Measurements from ENCODE around the gene BCL2L15.

The BCL2L15 gene

DNA sequence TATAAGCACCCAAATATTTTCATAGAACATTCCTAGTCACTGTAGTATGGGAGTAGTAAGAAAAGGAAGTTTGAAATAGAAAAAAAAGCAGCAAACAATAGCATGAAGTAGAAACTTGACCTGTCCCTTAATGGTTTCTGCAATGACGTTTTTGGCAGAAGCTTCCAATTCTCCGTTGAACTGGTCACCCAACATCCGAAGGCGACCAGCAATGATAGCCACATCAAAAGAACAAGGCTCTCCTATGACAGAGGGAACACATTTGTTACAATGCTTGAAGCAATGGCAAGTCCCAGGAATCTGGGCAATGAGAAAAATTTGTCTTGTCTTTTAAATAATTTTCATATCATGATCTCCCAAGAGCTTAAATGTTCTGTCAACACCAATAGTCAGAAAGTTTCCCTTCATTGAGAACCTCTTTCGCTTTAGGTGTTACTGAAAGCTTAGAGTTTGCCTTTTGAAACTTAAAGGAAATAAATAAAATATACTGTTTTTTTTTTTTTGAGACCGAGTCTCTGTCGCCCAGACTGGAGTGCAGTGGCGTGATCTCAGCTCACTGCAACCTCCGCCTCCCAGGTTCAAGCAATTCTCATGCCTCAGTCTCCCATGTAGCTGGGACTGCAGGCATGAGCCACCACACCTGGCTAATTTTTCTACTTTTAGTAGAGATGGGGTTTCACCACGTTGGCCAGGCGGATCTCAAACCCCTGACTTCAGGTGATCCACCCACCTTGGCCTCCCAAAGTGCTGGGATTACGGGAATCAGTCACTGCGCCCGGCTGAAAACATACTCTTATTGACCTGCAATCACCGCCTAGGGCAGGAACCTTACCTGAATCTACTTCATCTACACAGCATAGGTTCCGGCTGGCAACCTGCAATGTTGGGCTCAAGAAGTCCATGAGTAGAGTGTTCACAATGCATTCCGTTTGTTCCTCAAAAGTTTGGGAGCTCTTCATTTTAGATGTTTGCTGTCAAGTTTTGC is 672 bp downstream of the BCL2L15 start:
- Histone ChIP-seq H3K23ac (ENCODE audit: low read length) (no peak overlapping the region), H3K4me2 (ENCODE audit: low read length) (no peak overlapping the region), H2BK15ac (replicated peaks; ENCODE audit: low read depth) (no peak overlapping the region), H4K8ac (ENCODE audit: low read depth, low read length) (no peak overlapping the region), H3K36me3 (ENCODE audit: control insufficient read depth, insufficient read depth, low read length) (no peaks in the 10 kb centered on the region), H2BK120ac (ENCODE audit: low read depth, low read length) (no peak overlapping the region), H3K27ac (ENCODE audit: low read depth, low read length) (no peak overlapping the region), H4K5ac (ENCODE audit: low read length) (no peak overlapping the region), H3K4me1 (ENCODE audit: control insufficient read depth, low read depth, low read length) (no peaks in the 10 kb centered on the region), H3K27me3 (ENCODE audit: insufficient read depth, low read length, poor library complexity) (no peaks in the 10 kb centered on the region), H3K18ac (ENCODE audit: low read length) (no peak overlapping the region), H3K79me2 (ENCODE audit: control insufficient read depth, insufficient read depth, low read length) (no peaks in the 10 kb centered on the region), H2AK5ac (ENCODE audit: low read length) (no peak overlapping the region), H3K4me3 (ENCODE audit: low read length) (no peak overlapping the region), H3K56ac (ENCODE audit: low read length) (no peak overlapping the region), H3K79me1 (ENCODE audit: low read length) (no peaks in the 10 kb centered on the region), H3K4ac (ENCODE audit: low read depth, low read length) (no peak overlapping the region), H3K9ac (ENCODE audit: low read length) (no peak overlapping the region), H2BK5ac (ENCODE audit: low read length) (no peak overlapping the region)
- no CpG with 5 or more reads among the region's 17 CpGs for WGBS (ENCODE audit: extremely low coverage, insufficient coverage, low lambda C conversion rate)
- no peak for DNase-seq

DNA sequence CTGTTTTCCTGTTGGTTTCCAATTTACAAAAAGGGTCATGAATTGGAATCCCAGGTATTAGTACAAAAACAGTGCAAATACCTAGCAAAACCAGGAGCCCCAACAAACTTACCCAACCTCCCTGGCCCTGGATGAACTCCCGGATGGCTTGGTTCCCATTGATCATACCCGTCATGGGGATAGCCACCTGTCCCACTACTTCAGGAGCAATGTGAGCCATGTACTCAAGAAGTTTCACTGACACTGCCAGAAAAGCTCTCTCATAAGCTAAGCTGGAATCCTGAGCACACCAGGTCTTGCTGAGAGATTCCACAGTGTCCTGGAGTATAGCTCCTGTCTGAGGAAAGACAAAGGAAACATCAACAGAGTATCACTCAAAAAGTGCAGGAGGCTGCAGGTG is 5.7 kb downstream of the BCL2L15 start:
- no peak overlapping the region for H4K5ac ChIP-seq (ENCODE audit: low read length)
- no peaks in the 10 kb centered on the region for H3K36me3 ChIP-seq (ENCODE audit: control insufficient read depth, insufficient read depth, low read length)
- no peak overlapping the region for H3K56ac ChIP-seq (ENCODE audit: low read length)
- H2BK15ac ChIP-seq (replicated peaks; ENCODE audit: low read depth) = no peak overlapping the region
- no peaks in the 10 kb centered on the region for H3K79me2 ChIP-seq (ENCODE audit: control insufficient read depth, insufficient read depth, low read length)
- no peaks in the 10 kb centered on the region for H3K27me3 ChIP-seq (ENCODE audit: insufficient read depth, low read length, poor library complexity)
- no peaks in the 10 kb centered on the region for H3K79me1 ChIP-seq (ENCODE audit: low read length)
- no peak for DNase-seq
- no CpG with 5 or more reads among the region's 2 CpGs for WGBS (ENCODE audit: extremely low coverage, insufficient coverage, low lambda C conversion rate)
- H3K4me3 ChIP-seq (ENCODE audit: low read length) = no peak overlapping the region
- H3K4ac ChIP-seq (ENCODE audit: low read depth, low read length) = no peak overlapping the region
- H3K18ac ChIP-seq (ENCODE audit: low read length) = no peak overlapping the region
- H3K23ac ChIP-seq (ENCODE audit: low read length) = no peak overlapping the region
- no peaks in the 10 kb centered on the region for H3K4me1 ChIP-seq (ENCODE audit: control insufficient read depth, low read depth, low read length)
- no peak overlapping the region for H2AK5ac ChIP-seq (ENCODE audit: low read length)
- no peak overlapping the region for H3K9ac ChIP-seq (ENCODE audit: low read length)
- H4K8ac ChIP-seq (ENCODE audit: low read depth, low read length) = no peak overlapping the region
- H3K27ac ChIP-seq (ENCODE audit: low read depth, low read length) = no peak overlapping the region
- no peak overlapping the region for H3K4me2 ChIP-seq (ENCODE audit: low read length)
- H2BK5ac ChIP-seq (ENCODE audit: low read length) = no peak overlapping the region
- no peak overlapping the region for H2BK120ac ChIP-seq (ENCODE audit: low read depth, low read length)

GRCh38 chr1:113879739-113880038 is 7.7 kb downstream of the BCL2L15 start:
- Histone ChIP-seq H2AK5ac (ENCODE audit: low read length) (no peak overlapping the region), H4K8ac (ENCODE audit: low read depth, low read length) (no peak overlapping the region), H2BK15ac (replicated peaks; ENCODE audit: low read depth) (no peak overlapping the region), H3K23ac (ENCODE audit: low read length) (no peak overlapping the region), H2BK120ac (ENCODE audit: low read depth, low read length) (no peak overlapping the region), H3K79me2 (ENCODE audit: control insufficient read depth, insufficient read depth, low read length) (no peaks in the 10 kb centered on the region), H2BK5ac (ENCODE audit: low read length) (no peak overlapping the region), H3K56ac (ENCODE audit: low read length) (no peak overlapping the region), H3K4me2 (ENCODE audit: low read length) (no peak overlapping the region), H3K18ac (ENCODE audit: low read length) (no peak overlapping the region), H3K27me3 (ENCODE audit: insufficient read depth, low read length, poor library complexity) (no peaks in the 10 kb centered on the region), H3K27ac (ENCODE audit: low read depth, low read length) (no peak overlapping the region), H3K4ac (ENCODE audit: low read depth, low read length) (no peak overlapping the region), H3K4me3 (ENCODE audit: low read length) (no peak overlapping the region), H4K5ac (ENCODE audit: low read length) (no peak overlapping the region), H3K36me3 (ENCODE audit: control insufficient read depth, insufficient read depth, low read length) (no peaks in the 10 kb centered on the region), H3K4me1 (ENCODE audit: control insufficient read depth, low read depth, low read length) (no peaks in the 10 kb centered on the region), H3K79me1 (ENCODE audit: low read length) (no peaks in the 10 kb centered on the region), H3K9ac (ENCODE audit: low read length) (no peak overlapping the region)
- no CpG with 5 or more reads among the region's 4 CpGs for WGBS (ENCODE audit: extremely low coverage, insufficient coverage, low lambda C conversion rate)
- no peak for DNase-seq

DNA sequence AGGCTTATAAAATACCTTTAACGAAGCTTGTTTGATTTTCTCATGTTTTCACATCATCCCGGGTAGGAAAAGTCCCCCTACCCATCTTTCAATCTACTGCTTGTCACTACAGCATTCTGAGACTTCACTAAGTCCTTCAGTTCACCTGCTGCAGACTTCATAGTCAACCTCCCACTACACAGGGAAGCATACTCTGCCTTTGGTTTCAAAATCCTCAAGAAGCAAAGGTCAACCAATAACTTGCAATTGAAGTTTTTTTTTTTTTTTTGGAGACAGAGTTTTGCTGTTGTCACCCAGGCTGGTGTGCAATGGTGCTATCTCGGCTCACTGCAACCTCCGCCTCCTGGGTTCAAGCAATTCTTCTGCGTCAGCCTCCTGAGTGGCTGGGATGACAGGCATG is 11.2 kb downstream of the BCL2L15 start:
- H3K27ac ChIP-seq (ENCODE audit: low read depth, low read length) = no peak overlapping the region
- no peaks in the 10 kb centered on the region for H3K36me3 ChIP-seq (ENCODE audit: control insufficient read depth, insufficient read depth, low read length)
- H3K18ac ChIP-seq (ENCODE audit: low read length) = no peak overlapping the region
- H2BK5ac ChIP-seq (ENCODE audit: low read length) = no peak overlapping the region
- H3K79me1 ChIP-seq (ENCODE audit: low read length) = no peaks in the 10 kb centered on the region
- no peak overlapping the region for H3K23ac ChIP-seq (ENCODE audit: low read length)
- H3K56ac ChIP-seq (ENCODE audit: low read length) = no peak overlapping the region
- H4K5ac ChIP-seq (ENCODE audit: low read length) = no peak overlapping the region
- no peaks in the 10 kb centered on the region for H3K27me3 ChIP-seq (ENCODE audit: insufficient read depth, low read length, poor library complexity)
- H3K9ac ChIP-seq (ENCODE audit: low read length) = no peak overlapping the region
- no peak overlapping the region for H3K4me2 ChIP-seq (ENCODE audit: low read length)
- H3K4ac ChIP-seq (ENCODE audit: low read depth, low read length) = no peak overlapping the region
- no peak for DNase-seq
- no peaks in the 10 kb centered on the region for H3K4me1 ChIP-seq (ENCODE audit: control insufficient read depth, low read depth, low read length)
- no peak overlapping the region for H4K8ac ChIP-seq (ENCODE audit: low read depth, low read length)
- no CpG with 5 or more reads among the region's 5 CpGs for WGBS (ENCODE audit: extremely low coverage, insufficient coverage, low lambda C conversion rate)
- H2BK15ac ChIP-seq (replicated peaks; ENCODE audit: low read depth) = no peak overlapping the region
- no peak overlapping the region for H2BK120ac ChIP-seq (ENCODE audit: low read depth, low read length)
- no peaks in the 10 kb centered on the region for H3K79me2 ChIP-seq (ENCODE audit: control insufficient read depth, insufficient read depth, low read length)
- H2AK5ac ChIP-seq (ENCODE audit: low read length) = no peak overlapping the region
- no peak overlapping the region for H3K4me3 ChIP-seq (ENCODE audit: low read length)

GRCh38 chr1:113875714-113876113 is 11.7 kb downstream of the BCL2L15 start:
- Histone ChIP-seq H4K5ac (ENCODE audit: low read length) (no peak overlapping the region), H4K8ac (ENCODE audit: low read depth, low read length) (no peak overlapping the region), H3K4me2 (ENCODE audit: low read length) (no peak overlapping the region), H3K79me1 (ENCODE audit: low read length) (no peaks in the 10 kb centered on the region), H3K23ac (ENCODE audit: low read length) (no peak overlapping the region), H2AK5ac (ENCODE audit: low read length) (no peak overlapping the region), H3K9ac (ENCODE audit: low read length) (no peak overlapping the region), H3K27ac (ENCODE audit: low read depth, low read length) (no peak overlapping the region), H3K36me3 (ENCODE audit: control insufficient read depth, insufficient read depth, low read length) (no peaks in the 10 kb centered on the region), H3K4me1 (ENCODE audit: control insufficient read depth, low read depth, low read length) (no peaks in the 10 kb centered on the region), H2BK5ac (ENCODE audit: low read length) (no peak overlapping the region), H3K27me3 (ENCODE audit: insufficient read depth, low read length, poor library complexity) (no peaks in the 10 kb centered on the region), H3K4me3 (ENCODE audit: low read length) (no peak overlapping the region), H3K56ac (ENCODE audit: low read length) (no peak overlapping the region), H3K79me2 (ENCODE audit: control insufficient read depth, insufficient read depth, low read length) (no peaks in the 10 kb centered on the region), H2BK120ac (ENCODE audit: low read depth, low read length) (no peak overlapping the region), H2BK15ac (replicated peaks; ENCODE audit: low read depth) (no peak overlapping the region), H3K18ac (ENCODE audit: low read length) (no peak overlapping the region), H3K4ac (ENCODE audit: low read depth, low read length) (no peak overlapping the region)
- no CpG with 5 or more reads among the region's 2 CpGs for WGBS (ENCODE audit: extremely low coverage, insufficient coverage, low lambda C conversion rate)
- no peak for DNase-seq

Measured in mesendoderm (in vitro differentiated cells).